ENCODE data around the gene AVPR1B.
"Not testable (repeated sequence)": the region's sequence is repeated elsewhere in the genome, so short reads cannot be mapped to it uniquely, and the experiment has no call there.

AVPR1B gene

GRCh38 chr1:206080026-206080820 lies 37.0 kb downstream of the AVPR1B start:
- no peak for DNase-seq (ENCODE audit: low spot score)

- no peak for DNase-seq (ENCODE audit: low spot score)
Measured at GRCh38 chr1:206079135-206079534, 38.1 kb downstream of the AVPR1B start.

- DNase-seq (ENCODE audit: low spot score), result no peak
Measured at GRCh38 chr1:206075786-206076755, 41.1 kb downstream of the AVPR1B start.

- DNase-seq (ENCODE audit: low spot score), result no peak
Measured at GRCh38 chr1:206074839-206075238, 42.3 kb downstream of the AVPR1B start.

DNA sequence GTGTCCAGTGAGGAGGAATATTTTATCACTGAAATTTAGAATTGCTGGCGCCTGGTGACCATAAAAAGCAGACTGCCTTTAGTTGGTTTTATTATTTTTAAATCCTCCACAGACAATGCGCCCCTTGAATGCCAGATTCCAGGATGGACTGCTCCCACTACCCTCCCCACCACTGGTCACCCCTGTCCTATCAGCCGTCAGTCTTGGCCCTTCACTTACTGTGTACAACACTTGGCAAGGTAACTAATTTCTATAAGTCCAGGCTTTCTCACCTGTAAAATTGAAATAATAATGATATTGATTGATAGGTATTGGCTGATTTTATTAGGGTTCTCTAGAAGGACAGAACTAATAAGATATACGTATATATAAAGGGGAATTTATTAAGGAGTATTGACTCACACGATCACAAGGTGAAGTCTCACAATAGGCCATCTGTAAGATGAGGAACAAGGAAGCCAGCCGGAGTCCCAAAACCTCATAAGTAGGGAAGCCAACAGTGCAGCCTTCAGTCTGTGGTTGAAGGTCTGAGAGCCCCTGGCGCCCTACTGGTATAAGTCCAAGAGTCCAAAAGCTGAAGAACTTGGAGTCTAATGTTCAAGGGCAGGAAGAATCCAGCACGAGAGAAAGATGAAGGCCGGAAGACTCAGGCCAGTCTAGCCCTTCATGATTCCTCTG lies 46.4 kb downstream of the AVPR1B start:
- no peak for DNase-seq (ENCODE audit: low spot score)

DNA sequence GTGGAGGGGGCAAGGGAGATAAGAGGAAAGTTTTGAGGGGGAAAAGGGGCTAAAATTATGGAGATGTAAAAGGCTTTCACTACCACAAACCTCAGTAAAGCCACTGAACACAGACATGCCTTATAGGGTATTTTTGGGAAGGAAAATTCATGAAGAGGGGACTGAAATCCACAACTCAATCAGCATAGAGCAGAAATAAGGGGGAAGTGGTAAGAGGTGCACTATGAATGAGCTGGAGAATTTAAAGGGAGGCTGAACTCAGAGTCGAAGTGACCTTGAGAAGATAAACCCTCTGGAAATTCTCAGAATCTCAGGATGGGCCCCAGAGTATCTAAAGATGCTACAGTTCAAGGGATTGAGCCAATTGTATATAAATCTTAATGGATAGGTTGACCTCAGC lies 48.9 kb downstream of the AVPR1B start:
- no peak for DNase-seq (ENCODE audit: low spot score)

DNA sequence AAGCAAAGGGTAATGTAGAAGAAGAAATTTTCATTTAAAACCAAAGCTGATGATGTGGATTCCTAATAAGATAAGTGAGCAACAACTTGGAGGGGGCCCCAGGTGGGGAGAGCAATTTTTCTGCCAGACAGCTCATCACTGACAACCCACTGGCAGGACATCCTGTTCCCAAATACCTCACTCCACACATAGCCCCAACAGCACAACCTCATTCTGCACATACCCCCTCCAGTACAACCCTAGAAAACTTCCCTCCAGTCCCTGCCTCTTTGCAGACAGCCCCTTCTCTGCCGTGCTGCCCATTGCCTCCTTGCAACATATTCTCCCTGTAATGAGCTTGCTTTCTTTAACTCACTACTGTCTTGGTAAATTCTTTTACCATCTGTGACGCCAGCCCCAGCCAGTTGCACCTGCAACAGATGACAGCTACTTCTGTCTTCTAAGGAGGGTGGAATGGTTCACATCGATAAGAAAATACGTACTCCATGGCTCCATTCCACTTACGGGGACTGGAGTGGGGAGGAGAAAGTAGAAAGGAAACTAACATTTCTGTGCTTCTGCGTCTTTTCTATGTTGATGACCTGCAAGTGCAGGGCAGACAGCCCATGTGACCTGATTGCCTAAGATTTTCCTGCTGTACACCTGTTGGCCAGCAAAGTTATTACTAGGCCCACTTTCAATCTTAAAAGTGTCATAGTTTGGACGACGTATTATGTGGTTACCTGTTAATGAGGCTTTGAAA lies 49.5 kb downstream of the AVPR1B start:
- DNase-seq (ENCODE audit: low spot score), result no peak

DNA sequence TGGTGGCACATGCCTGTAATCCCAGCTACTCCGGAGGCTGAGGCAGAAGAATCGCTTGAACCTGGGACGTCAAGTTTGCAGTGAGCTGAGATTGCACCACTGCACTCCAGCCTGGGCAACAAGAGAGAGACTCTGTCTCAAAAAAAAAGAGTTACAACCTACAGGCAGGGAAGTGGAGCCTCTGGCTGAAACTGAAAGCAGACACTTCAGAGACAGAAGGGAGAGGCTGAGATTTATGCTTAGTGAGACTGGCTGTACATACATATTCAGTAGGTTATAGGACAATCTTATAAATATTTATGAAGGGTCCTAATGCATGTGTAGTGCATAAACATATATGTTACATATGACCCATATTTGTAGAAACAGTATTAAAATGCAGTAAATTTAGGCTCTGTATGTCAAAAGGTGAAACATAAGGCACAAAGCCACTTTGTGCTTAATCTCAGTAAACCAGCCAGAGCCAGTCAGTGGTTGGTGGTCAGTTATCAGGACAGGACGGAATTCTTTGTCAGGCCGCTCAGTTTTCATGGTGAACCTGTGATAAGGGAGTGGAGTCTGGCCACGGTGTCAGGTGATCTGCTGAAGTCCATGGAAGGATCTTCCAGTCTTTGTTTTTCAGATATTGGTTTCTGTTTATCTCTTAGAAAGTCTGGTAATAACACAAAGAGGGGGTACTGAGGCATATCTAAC lies 50.6 kb downstream of the AVPR1B start:
- peak; percentile 35 for DNase-seq (ENCODE audit: low spot score)

DNA sequence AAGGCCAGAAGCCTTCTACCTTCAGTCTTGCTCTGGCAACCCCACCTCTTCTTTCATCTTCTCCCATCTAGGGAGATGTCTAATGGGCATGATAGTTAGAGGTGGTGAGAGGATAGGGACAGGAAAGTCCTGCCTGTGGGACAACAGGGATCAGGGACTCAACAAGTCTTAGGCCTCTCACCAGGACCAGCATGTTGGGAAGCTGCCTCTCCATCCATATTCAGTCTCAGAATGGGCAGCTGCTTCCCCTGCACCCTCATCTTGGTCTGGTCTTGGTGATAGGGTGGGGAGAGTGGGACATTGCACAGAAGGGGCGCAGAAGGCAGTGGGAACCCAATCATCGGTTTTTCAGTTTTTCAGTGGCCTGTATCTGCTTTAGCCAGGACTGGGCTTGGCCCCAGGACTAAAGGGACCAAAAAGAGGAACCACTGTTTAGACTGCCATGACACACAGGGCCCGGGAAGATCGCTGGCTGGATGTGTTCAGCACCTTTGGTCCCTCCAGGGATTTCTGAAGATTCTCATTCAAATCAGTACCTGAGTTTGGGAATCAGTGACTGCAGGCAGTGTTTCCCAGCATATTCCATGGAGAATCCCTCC lies 51.5 kb downstream of the AVPR1B start:
- DNase-seq (ENCODE audit: low spot score), result no peak

GRCh38 chr1:206064501-206064900 lies 52.7 kb downstream of the AVPR1B start:
- DNase-seq (ENCODE audit: low spot score), result not testable (repeated sequence)

- DNase-seq (ENCODE audit: low spot score), result not testable (repeated sequence)
Measured at GRCh38 chr1:206064001-206064400, 53.2 kb downstream of the AVPR1B start.

DNA sequence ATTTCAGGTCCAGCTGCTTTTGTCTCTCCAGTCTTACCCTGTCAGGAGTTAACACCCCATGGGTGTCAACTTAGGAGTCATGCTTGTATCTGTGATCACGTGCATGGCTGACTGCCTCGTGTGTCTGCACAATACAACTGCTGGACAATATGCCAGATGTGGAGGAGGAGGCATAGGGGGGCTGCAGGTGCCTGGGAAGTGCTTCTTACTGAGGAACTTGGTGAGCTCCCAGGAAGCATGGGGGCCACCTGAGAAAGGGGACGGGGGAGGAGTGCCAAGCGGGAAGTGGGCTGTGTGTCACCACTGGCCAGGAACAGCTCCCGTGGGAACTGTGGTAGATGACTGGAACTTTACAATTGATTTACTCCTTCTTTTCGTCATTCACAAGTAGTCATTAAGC lies 54.7 kb downstream of the AVPR1B start:
- DNase-seq (ENCODE audit: low spot score), result no peak

DNA sequence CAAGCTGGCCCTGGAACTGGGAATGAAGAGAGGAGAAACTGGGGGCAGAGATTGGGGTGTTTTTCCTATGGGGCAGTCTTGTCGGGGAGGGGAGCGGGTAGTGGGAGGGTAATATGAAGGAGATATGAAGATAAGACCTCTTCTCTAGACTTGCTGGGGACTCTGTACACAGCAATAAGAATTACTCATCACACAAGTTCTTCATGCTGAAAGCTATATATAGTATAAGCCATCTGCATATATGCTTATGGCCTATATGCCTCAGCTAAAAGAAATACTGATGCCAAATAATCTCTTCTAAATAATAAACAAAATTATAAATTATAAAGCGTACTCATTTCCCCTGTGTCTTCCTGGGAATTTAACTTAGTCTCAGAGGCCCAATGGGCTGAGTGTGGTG lies 56.3 kb downstream of the AVPR1B start:
- DNase-seq (ENCODE audit: low spot score), result no peak

All from Ammon's horn (tissue), 1 donor.